Measurements from ENCODE around the gene ITLN1.

- TF ChIP-seq POLR2AphosphoS5 (IDR thresholded peaks at IDR 0.05; ENCODE audit: low read depth) (no peak), REST (IDR thresholded peaks at IDR 0.05; ENCODE audit: insufficient replicate concordance, low read depth) (no peak)
- TF ChIP-seq, protein P1, sequence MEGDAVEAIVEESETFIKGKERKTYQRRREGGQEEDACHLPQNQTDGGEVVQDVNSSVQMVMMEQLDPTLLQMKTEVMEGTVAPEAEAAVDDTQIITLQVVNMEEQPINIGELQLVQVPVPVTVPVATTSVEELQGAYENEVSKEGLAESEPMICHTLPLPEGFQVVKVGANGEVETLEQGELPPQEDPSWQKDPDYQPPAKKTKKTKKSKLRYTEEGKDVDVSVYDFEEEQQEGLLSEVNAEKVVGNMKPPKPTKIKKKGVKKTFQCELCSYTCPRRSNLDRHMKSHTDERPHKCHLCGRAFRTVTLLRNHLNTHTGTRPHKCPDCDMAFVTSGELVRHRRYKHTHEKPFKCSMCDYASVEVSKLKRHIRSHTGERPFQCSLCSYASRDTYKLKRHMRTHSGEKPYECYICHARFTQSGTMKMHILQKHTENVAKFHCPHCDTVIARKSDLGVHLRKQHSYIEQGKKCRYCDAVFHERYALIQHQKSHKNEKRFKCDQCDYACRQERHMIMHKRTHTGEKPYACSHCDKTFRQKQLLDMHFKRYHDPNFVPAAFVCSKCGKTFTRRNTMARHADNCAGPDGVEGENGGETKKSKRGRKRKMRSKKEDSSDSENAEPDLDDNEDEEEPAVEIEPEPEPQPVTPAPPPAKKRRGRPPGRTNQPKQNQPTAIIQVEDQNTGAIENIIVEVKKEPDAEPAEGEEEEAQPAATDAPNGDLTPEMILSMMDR (IDR thresholded peaks at IDR 0.05; ENCODE audit: insufficient read depth, low read length), result no peak
Measured at GRCh38 chr1:160850541-160850940, 34.4 kb downstream of the ITLN1 start.

Measured in HL-60 (cell line).